ENCODE data around the gene COL3A1. TPM values are rescaled to one million over a fixed set of nuclear protein-coding genes. Genes with fewer than 3 reads are reported as not detected.

COL3A1 gene
- total RNA-seq, 1 donor from 2014 or later, result 123 TPM

GRCh38 chr2:188966728-188967440 is 7.3 kb upstream of the COL3A1 start:
- DNase-seq (ENCODE audit: extremely low spot score in 2 of 2), result no peak
- Histone ChIP-seq H3K9me3 (no peaks in the 10 kb centered on the region), H3K36me3 (no peaks in the 10 kb centered on the region), H3K4me3 (no peak overlapping the region), H3K27ac (peak overlapping the region; percentile 40), H3K27me3 (no peaks in the 10 kb centered on the region), H3K4me1 (peaks cover 22% of the 10 kb centered on the region)
- intact Hi-C loops (cut with DNase I), result no loop called here
- TF ChIP-seq POLR2AphosphoS5 (IDR thresholded peaks at IDR 0.05; ENCODE audit: insufficient read depth in 1 of 2, low read depth in 1 of 2) (no peak), POLR2A (IDR thresholded peaks at IDR 0.05) (no peak), CTCF (IDR thresholded peaks at IDR 0.05) (no peak)

- peak overlapping the region; percentile 91 for H3K27ac ChIP-seq
- H3K4me3 ChIP-seq, result peak overlapping the region in 1 of 2 donors; percentile 2
- intact Hi-C loops (cut with DNase I), result no loop called here
- no peak for TF ChIP-seq POLR2AphosphoS5 (IDR thresholded peaks at IDR 0.05; ENCODE audit: insufficient read depth in 1 of 2, low read depth in 1 of 2)
- TF ChIP-seq CTCF (IDR thresholded peaks at IDR 0.05), result no peak
- no peak for TF ChIP-seq POLR2A (IDR thresholded peaks at IDR 0.05)
- no peaks in the 10 kb centered on the region for H3K36me3 ChIP-seq
- H3K9me3 ChIP-seq, result no peaks in the 10 kb centered on the region
- H3K27me3 ChIP-seq, result no peaks in the 10 kb centered on the region
- H3K4me1 ChIP-seq, result peaks cover 22% of the 10 kb centered on the region
- no peak for DNase-seq (ENCODE audit: extremely low spot score in 2 of 2)
These were observed 4.9 kb upstream of the COL3A1 start for GRCh38 chr2:188969236-188969635.

- H3K27ac ChIP-seq, result peak overlapping the region; percentile 91
- TF ChIP-seq CTCF (IDR thresholded peaks at IDR 0.05), result no peak
- no peak for TF ChIP-seq POLR2A (IDR thresholded peaks at IDR 0.05)
- TF ChIP-seq POLR2AphosphoS5 (IDR thresholded peaks at IDR 0.05; ENCODE audit: insufficient read depth in 1 of 2, low read depth in 1 of 2), result no peak
- intact Hi-C loops (cut with DNase I), result no loop called here
These were observed 4.5 kb upstream of the COL3A1 start for GRCh38 chr2:188969651-188970050.

GRCh38 chr2:188970211-188970610 is 4.0 kb upstream of the COL3A1 start:
- TF ChIP-seq CTCF (IDR thresholded peaks at IDR 0.05), result no peak
- no peak for TF ChIP-seq POLR2AphosphoS5 (IDR thresholded peaks at IDR 0.05; ENCODE audit: insufficient read depth in 1 of 2, low read depth in 1 of 2)
- TF ChIP-seq POLR2A (IDR thresholded peaks at IDR 0.05), result no peak
- H3K27ac ChIP-seq, result peak overlapping the region; percentile 91
- H3K36me3 ChIP-seq, result no peaks in the 10 kb centered on the region
- H3K4me3 ChIP-seq, result no peak overlapping the region
- no peaks in the 10 kb centered on the region for H3K27me3 ChIP-seq
- no peaks in the 10 kb centered on the region for H3K9me3 ChIP-seq
- peaks cover 22% of the 10 kb centered on the region for H3K4me1 ChIP-seq
- intact Hi-C loops (cut with DNase I), result no loop called here
- no peak for DNase-seq (ENCODE audit: extremely low spot score in 2 of 2)

More at GRCh38 chr2:188969651-188970050, 4.5 kb upstream of the COL3A1 start:
- Histone ChIP-seq H3K4me3 (peak overlapping the region in 1 of 2 donors; percentile 2), H3K9me3 (no peaks in the 10 kb centered on the region), H3K27me3 (no peaks in the 10 kb centered on the region), H3K4me1 (peaks cover 22% of the 10 kb centered on the region), H3K36me3 (no peaks in the 10 kb centered on the region)
- DNase-seq (ENCODE audit: extremely low spot score in 2 of 2), result no peak

- no peak for DNase-seq (ENCODE audit: extremely low spot score in 2 of 2)
- no peaks in the 10 kb centered on the region for H3K36me3 ChIP-seq
- H3K4me3 ChIP-seq, result no peak overlapping the region
- intact Hi-C loops (cut with DNase I), result no loop called here
- no peaks in the 10 kb centered on the region for H3K9me3 ChIP-seq
- peaks cover 13% of the 10 kb centered on the region for H3K4me1 ChIP-seq
- H3K27ac ChIP-seq, result peak overlapping the region; percentile 91
- TF ChIP-seq POLR2AphosphoS5 (IDR thresholded peaks at IDR 0.05; ENCODE audit: insufficient read depth in 1 of 2, low read depth in 1 of 2) (no peak), CTCF (IDR thresholded peaks at IDR 0.05) (no peak), POLR2A (IDR thresholded peaks at IDR 0.05) (no peak)
- no peaks in the 10 kb centered on the region for H3K27me3 ChIP-seq
These were observed 2.7 kb upstream of the COL3A1 start for GRCh38 chr2:188971432-188971861.

All from vagina (tissue), 2 donors.